Erythroblast (primary cell): ENCODE measurements around the gene SLC7A4.

Source experiments
- GATA1 ChIP-seq: IDR thresholded peaks from 2 replicates; pipeline ENCODE4 v1.6.1; 2011; ENCODE audit warnings: low read depth, mild to moderate bottlenecking, control low read depth, low read length, moderate library complexity
- POLR2A ChIP-seq: IDR thresholded peaks from 2 replicates; pipeline ENCODE4 v1.6.1; 2011; ENCODE audit warnings: mild to moderate bottlenecking, low read length

GRCh38 chr22:21078916-21079315, 46.6 kb upstream of the SLC7A4 start:
- no peak for TF ChIP-seq POLR2A
- no peak for TF ChIP-seq GATA1
